ENCODE data around the gene RERE.

DNA sequence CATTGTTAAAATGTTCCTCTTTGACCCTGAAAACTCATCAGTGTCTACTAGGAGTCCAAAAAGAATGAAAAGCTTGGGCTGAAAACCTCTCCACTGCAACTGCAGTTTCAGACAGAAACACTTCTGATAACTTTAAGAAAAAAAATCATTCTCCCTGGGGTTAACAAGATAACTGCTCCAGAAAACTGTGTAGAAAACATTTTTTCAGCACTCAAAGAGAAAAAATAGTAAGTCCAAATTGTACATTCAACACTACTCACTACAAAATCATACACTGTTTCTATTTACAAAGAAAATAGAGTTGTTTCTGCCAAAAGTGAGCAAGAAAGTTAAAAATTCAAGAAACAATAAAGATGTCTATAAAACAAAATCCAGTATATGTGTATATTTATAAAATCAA is 157.8 kb downstream of the RERE start:
- TF ChIP-seq, protein P1, sequence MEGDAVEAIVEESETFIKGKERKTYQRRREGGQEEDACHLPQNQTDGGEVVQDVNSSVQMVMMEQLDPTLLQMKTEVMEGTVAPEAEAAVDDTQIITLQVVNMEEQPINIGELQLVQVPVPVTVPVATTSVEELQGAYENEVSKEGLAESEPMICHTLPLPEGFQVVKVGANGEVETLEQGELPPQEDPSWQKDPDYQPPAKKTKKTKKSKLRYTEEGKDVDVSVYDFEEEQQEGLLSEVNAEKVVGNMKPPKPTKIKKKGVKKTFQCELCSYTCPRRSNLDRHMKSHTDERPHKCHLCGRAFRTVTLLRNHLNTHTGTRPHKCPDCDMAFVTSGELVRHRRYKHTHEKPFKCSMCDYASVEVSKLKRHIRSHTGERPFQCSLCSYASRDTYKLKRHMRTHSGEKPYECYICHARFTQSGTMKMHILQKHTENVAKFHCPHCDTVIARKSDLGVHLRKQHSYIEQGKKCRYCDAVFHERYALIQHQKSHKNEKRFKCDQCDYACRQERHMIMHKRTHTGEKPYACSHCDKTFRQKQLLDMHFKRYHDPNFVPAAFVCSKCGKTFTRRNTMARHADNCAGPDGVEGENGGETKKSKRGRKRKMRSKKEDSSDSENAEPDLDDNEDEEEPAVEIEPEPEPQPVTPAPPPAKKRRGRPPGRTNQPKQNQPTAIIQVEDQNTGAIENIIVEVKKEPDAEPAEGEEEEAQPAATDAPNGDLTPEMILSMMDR (IDR thresholded peaks at IDR 0.05; ENCODE audit: poor library complexity) = no peak
- TF ChIP-seq EZH2 (IDR thresholded peaks at IDR 0.05; ENCODE audit: borderline replicate concordance) = no peak

Data from hepatocyte (in vitro differentiated cells).